ENCODE measurements around the gene PANK2.

DNA sequence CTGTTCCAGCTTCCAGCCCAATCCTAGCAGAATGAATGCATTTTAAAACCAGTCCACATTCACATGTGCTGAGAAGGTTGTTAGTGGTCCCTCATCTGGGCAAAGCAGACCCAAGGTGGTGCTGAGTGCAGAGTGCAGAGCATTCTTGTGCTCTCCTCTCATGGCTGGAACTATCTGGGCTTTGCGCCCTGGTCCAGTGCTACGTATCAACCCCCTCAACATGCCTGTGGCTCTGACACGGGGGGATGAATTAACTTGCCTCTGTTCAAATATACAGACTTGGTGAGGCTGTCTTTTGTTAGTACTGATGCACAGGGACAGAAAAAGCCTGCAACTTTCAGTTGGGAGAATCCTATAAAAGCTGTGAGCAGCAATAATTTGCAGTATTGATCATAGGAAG lies 42.5 kb downstream of the PANK2 start:
- TF ChIP-seq, protein P1, sequence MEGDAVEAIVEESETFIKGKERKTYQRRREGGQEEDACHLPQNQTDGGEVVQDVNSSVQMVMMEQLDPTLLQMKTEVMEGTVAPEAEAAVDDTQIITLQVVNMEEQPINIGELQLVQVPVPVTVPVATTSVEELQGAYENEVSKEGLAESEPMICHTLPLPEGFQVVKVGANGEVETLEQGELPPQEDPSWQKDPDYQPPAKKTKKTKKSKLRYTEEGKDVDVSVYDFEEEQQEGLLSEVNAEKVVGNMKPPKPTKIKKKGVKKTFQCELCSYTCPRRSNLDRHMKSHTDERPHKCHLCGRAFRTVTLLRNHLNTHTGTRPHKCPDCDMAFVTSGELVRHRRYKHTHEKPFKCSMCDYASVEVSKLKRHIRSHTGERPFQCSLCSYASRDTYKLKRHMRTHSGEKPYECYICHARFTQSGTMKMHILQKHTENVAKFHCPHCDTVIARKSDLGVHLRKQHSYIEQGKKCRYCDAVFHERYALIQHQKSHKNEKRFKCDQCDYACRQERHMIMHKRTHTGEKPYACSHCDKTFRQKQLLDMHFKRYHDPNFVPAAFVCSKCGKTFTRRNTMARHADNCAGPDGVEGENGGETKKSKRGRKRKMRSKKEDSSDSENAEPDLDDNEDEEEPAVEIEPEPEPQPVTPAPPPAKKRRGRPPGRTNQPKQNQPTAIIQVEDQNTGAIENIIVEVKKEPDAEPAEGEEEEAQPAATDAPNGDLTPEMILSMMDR (IDR thresholded peaks at IDR 0.05; ENCODE audit: borderline replicate concordance, extremely low read depth, low read length, poor library complexity, severe bottlenecking): no peak
- TF ChIP-seq EZH2 (IDR thresholded peaks at IDR 0.05; ENCODE audit: borderline replicate concordance, low read depth, low read length, severe bottlenecking): no peak
